ENCODE data around the gene GDF9.

DNA sequence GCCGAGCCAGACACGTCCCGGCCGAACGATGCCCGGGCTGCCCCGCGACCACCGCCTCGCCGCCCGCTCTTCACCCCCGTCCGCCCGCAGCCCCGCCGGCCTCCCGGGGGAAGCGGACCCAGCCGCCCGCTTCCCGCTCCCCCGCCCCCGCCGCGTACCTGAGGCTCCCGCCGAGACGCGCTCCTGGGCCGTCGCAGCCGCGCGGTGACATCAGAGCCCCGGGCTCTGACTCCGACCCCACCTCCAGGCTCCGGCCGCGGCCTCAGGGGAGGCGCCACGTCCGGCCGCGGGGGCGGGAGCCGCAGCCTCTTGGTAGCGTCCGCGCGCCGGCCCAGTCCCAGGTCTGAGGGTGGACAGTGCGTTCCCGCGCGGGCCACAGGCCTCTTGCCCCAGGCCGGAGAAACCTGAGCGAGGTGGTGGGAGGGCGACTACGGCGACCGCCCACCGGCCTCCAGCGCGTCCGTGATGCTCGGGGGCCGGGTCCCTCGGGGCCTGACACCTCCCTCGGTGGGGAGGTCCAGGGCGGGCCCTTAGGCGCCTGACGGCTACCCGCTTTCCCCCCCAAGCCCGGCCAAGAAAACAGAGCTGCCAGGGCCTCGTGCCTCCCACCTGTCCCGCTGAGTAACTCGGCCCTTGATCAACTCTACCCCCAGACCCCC lies 35.7 kb downstream of the GDF9 start, which contains the start of gene SHROOM1:
- TF ChIP-seq, protein P1, sequence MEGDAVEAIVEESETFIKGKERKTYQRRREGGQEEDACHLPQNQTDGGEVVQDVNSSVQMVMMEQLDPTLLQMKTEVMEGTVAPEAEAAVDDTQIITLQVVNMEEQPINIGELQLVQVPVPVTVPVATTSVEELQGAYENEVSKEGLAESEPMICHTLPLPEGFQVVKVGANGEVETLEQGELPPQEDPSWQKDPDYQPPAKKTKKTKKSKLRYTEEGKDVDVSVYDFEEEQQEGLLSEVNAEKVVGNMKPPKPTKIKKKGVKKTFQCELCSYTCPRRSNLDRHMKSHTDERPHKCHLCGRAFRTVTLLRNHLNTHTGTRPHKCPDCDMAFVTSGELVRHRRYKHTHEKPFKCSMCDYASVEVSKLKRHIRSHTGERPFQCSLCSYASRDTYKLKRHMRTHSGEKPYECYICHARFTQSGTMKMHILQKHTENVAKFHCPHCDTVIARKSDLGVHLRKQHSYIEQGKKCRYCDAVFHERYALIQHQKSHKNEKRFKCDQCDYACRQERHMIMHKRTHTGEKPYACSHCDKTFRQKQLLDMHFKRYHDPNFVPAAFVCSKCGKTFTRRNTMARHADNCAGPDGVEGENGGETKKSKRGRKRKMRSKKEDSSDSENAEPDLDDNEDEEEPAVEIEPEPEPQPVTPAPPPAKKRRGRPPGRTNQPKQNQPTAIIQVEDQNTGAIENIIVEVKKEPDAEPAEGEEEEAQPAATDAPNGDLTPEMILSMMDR (IDR thresholded peaks at IDR 0.05; ENCODE audit: insufficient read depth, low read length, poor library complexity, severe bottlenecking), result no peak
- no peak for TF ChIP-seq EZH2phosphoT487 (conservative IDR thresholded peaks at IDR 0.05; ENCODE audit: low read length)
